K562 (cell line): Measurements from ENCODE around the gene ZNF615. TPM values are rescaled to one million over a fixed set of nuclear protein-coding genes. Genes with fewer than 3 reads are reported as not detected.

Experiments used
- ATAC-seq: fragments of 200-7000 bp; cut with Tn5 transposase; 3 replicates; pipeline ENCODE4 v1.9.1; 2020; ENCODE audit warnings: moderate library complexity
- BruUV-seq: library from RNA; stranded (reverse); fragments of 400-500 nt; replicated peaks from 2 replicates; lab custom pipeline; 2021; lab: Mats Ljungman, UMichigan
- CTCF ChIA-PET: fragments of 300-600 bp; formaldehyde crosslinking; extraction: SDS; loops from one replicate; lab custom pipeline; 2021; ENCODE audit warnings: low intra/inter-chr PET ratio; lab: Yijun Ruan, JAX
- POLR2A ChIA-PET: fragments of 300-600, 350-650 bp; sonication (Branson Sonifier 250); formaldehyde crosslinking; extraction: SDS; loops from one replicate; lab custom pipeline; 2021; ENCODE audit warnings: antibody characterized with exemption, inconsistent platforms; lab: Yijun Ruan, JAX
- DNase-seq, 4 experiments: peaks; one replicate each; pipeline versions ENCODE4 v3.0.0 to v3.0.0-alpha.2; 2011 to 2018; ENCODE audit warnings: low spot score in 3 of 4, mixed read lengths in 3 of 4; ENCODE audit errors: extremely low read depth in 1 of 4
- FAIRE-seq: peaks from 2 replicates; lab custom pipeline; 2011; peaks lifted over from hg19 to GRCh38; lab: Jason Lieb, UNC
- H2AFZ ChIP-seq: 2 replicates; pipeline ENCODE4 v1.6.0; 2011; ENCODE audit warnings: low read depth, low read length, control low read depth, inconsistent platforms
- H3K27ac ChIP-seq: fragments of 200-600 bp; 3 replicates; pipeline ENCODE4 v1.8.0; 2011; ENCODE audit warnings: low read depth, mild to moderate bottlenecking, control low read depth, inconsistent platforms, low read length, moderate library complexity, mixed read lengths; ENCODE audit errors: extremely low read depth
- H3K27me3 ChIP-seq, 2 experiments: fragments of 300-600 bp in 1 of 2; 2 replicates in 1 of 2; 3 replicates in 1 of 2; pipeline versions ENCODE4 v1.6.0 to v1.8.0; 2011; ENCODE audit warnings: inconsistent platforms in 2 of 2, low read length in 2 of 2, mild to moderate bottlenecking in 1 of 2, mixed read lengths in 1 of 2, moderate library complexity in 1 of 2; ENCODE audit not compliant: control insufficient read depth in 2 of 2, insufficient read depth in 2 of 2
- H3K36me3 ChIP-seq: fragments of 300-600 bp; 3 replicates; pipeline ENCODE4 v1.8.0; 2011; ENCODE audit warnings: mild to moderate bottlenecking, low read length, inconsistent platforms; ENCODE audit not compliant: control insufficient read depth, insufficient read depth
- H3K4me1 ChIP-seq, 2 experiments: fragments of 200-600 bp in 1 of 2; replicated peaks in 1 of 2; 2 replicates in 1 of 2; 3 replicates in 1 of 2; pipeline versions ENCODE4 v1.5.1 to v1.8.0; 2011; ENCODE audit warnings: inconsistent platforms in 2 of 2, low read length in 2 of 2, mild to moderate bottlenecking in 1 of 2, mixed read lengths in 1 of 2, moderate library complexity in 1 of 2; ENCODE audit not compliant: control insufficient read depth in 2 of 2, insufficient read depth in 2 of 2
- H3K4me2 ChIP-seq: 2 replicates; pipeline ENCODE4 v1.6.1; 2011; ENCODE audit warnings: low read length, control low read depth, inconsistent platforms, mixed read lengths; ENCODE audit not compliant: insufficient read depth
- H3K4me3 ChIP-seq: fragments of 200-600 bp; sonication (generic), shearing (Covaris generic); 2 replicates; pipeline ENCODE4 v1.5.1; 2016; ENCODE audit warnings: control low read depth, inconsistent platforms
- H3K79me2 ChIP-seq: fragments of 200-600 bp; 3 replicates; pipeline ENCODE4 v1.8.0; 2011; ENCODE audit warnings: low read length, inconsistent platforms; ENCODE audit not compliant: control insufficient read depth, insufficient read depth
- H3K9ac ChIP-seq, 2 experiments: 2 replicates each; pipeline versions ENCODE4 v1.6.0 to v1.6.1; 2011; ENCODE audit warnings: low read depth in 2 of 2, low read length in 2 of 2, control low read depth in 1 of 2, inconsistent platforms in 1 of 2, mild to moderate bottlenecking in 1 of 2, mixed read lengths in 1 of 2; ENCODE audit not compliant: insufficient read depth in 1 of 2
- H3K9me1 ChIP-seq: one replicate; pipeline ENCODE4 v1.6.0; 2011; ENCODE audit warnings: inconsistent platforms, mild to moderate bottlenecking, low read length, moderate library complexity; ENCODE audit not compliant: control insufficient read depth, insufficient read depth
- H3K9me3 ChIP-seq: replicated peaks from 2 replicates; pipeline ENCODE4 v1.5.1; 2011; ENCODE audit warnings: low read depth, low read length, inconsistent platforms; ENCODE audit not compliant: control insufficient read depth, insufficient read depth
- H4K20me1 ChIP-seq: replicated peaks from 2 replicates; pipeline ENCODE4 v1.6.1; 2011; ENCODE audit warnings: low read length, inconsistent platforms, mixed read lengths; ENCODE audit not compliant: control insufficient read depth, insufficient read depth
- BRCA1 ChIP-seq, 2 experiments: fragments of 450-650 bp in 1 of 2; sonication (generic) in 1 of 2; formaldehyde crosslinking in 1 of 2; IDR thresholded peaks; 2 replicates each; pipeline versions ENCODE4 v1.5.0 to v1.6.1; 2017 to 2020; ENCODE audit warnings: mild to moderate bottlenecking in 1 of 2, missing genetic modification reagents in 1 of 2
- GATAD2A ChIP-seq: fragments of 450-650 bp; IDR thresholded peaks from 2 replicates; pipeline ENCODE4 v1.6.1; 2017
- IRF9 ChIP-seq: fragments of 450-650 bp; IDR thresholded peaks from 2 replicates; pipeline ENCODE4 v1.6.1; 2016; ENCODE audit warnings: missing biosample characterization, missing genetic modification characterization
- NRF1 ChIP-seq, 2 experiments: fragments of 450-650 bp; IDR thresholded peaks in 1 of 2; conservative IDR thresholded peaks in 1 of 2; 2 replicates each; pipeline ENCODE4 v1.6.1; 2014; ENCODE audit warnings: mild to moderate bottlenecking in 2 of 2
- PPARD ChIP-seq: fragments of 250-450 bp; sonication (Bioruptor Pico); IDR thresholded peaks from 2 replicates; pipeline ENCODE4 v1.8.0; 2022; ENCODE audit warnings: inconsistent platforms, mild to moderate bottlenecking, moderate library complexity
- PURB ChIP-seq: sonication (generic); formaldehyde crosslinking; IDR thresholded peaks from 2 replicates; pipeline ENCODE4 v1.9.0; 2021; ENCODE audit warnings: low read depth, mild to moderate bottlenecking, missing genetic modification reagents
- SNIP1 ChIP-seq: fragments of 450-650 bp; IDR thresholded peaks from 2 replicates; pipeline ENCODE4 v1.7.1; 2017; ENCODE audit warnings: low read depth, mild to moderate bottlenecking
- SREBF1 ChIP-seq: fragments of 150-350 bp; IDR thresholded peaks from 2 replicates; pipeline ENCODE4 v1.6.1; 2014; ENCODE audit warnings: antibody characterized with exemption, low read depth, low read length, borderline replicate concordance
- TCF3 ChIP-seq: sonication (generic); formaldehyde crosslinking; IDR thresholded peaks from 2 replicates; pipeline ENCODE4 v1.4.0; 2020; ENCODE audit warnings: mild to moderate bottlenecking, missing genetic modification reagents
- WGBS: fragments of 100-300 bp; shearing (Covaris generic); methylation state at CpG from one replicate; pipeline ENCODE4 v1.1.6; 2016; ENCODE audit warnings: low coverage, mixed read lengths; ENCODE audit not compliant: insufficient coverage; ENCODE audit errors: missing lambda C conversion rate; 5-methylcytosine and 5-hydroxymethylcytosine counted together
- in situ Hi-C: fragments of 300-500 bp; cut with MboI; formaldehyde crosslinking; loops from 4 replicates; pipeline ENCODE4 v1.15.0; 2018; ENCODE audit warnings: inconsistent platforms, mixed read lengths
- intact Hi-C: fragments of 100-400 bp; cut with micrococcal nuclease; formaldehyde crosslinking; loops from 2 replicates; pipeline ENCODE4 v1.14.2; 2022
- polyA plus RNA-seq, 8 experiments: library from polyadenylated mRNA; depleted of rRNA in 4 of 8; stranded (reverse) in 5 of 8; unstranded in 3 of 8; fragments of >200 nt; fragmentation: Nextera tagmentation in 2 of 8; fragmentation: Illumina TruSeq in 1 of 8; extraction: Ambion mirVana in 2 of 8; extraction: Trizol in 1 of 8; gene quantifications; 2 replicates each; pipeline versions ENCODE4 v1.2.1 to v1.2.3, GENCODE V29; 2011 to 2014; ENCODE audit warnings: inconsistent platforms in 1 of 8, missing spikeins in 1 of 8
- total RNA-seq, 7 experiments: library from RNA; depleted of rRNA in 6 of 7; stranded (reverse); fragments of >200 nt in 6 of 7; fragmentation: Illumina TruSeq in 2 of 7; extraction: Trizol in 2 of 7; gene quantifications; 2 replicates each; pipeline versions ENCODE4 v1.2.1 to v1.2.3, GENCODE V29; 2011 to 2021; ENCODE audit warnings: low replicate concordance in 1 of 7
- TF ChIP-seq, protein P1 (sequence below): fragments of 200-800 bp; sonication (Bioruptor generic); IDR thresholded peaks from 2 replicates; pipeline ENCODE4 v1.6.1; 2016; ENCODE audit warnings: missing genetic modification characterization, missing compliant biosample characterization

The ZNF615 gene
- total and polyA plus RNA-seq, 9 of the 15 experiments (the other 6 are each of a cell fraction or from before 2014, with no cell fraction given), result 1.2 to 4.4 (median 2.7) TPM

DNA sequence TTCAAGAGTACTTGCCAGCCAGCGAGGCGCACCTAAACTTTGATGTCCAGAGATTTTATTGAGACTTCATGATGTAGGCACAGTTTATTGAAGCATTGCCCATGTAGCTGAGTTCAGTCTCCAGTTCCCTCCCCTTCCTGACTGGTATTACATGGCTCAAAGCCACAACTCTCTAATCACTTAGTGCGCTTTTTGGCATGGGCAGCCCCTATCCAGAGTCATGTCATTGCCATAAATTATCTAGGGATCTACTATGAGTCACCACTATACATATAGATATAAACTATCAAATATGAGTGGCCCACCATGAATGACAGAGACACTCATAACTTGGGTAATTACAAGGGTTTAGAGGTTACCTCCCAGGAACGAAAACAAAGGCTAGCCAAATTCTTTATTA is 12.5 kb upstream of the ZNF615 start:
- DNase-seq (no peak), FAIRE-seq (no peak), ATAC-seq (no peak)
- H3K4me1 ChIP-seq, result no peaks in the 10 kb centered on the region
- H3K9me1 ChIP-seq, result no peaks in the 10 kb centered on the region
- no peaks in the 10 kb centered on the region for H3K27me3 ChIP-seq
- no TSS peak for BruUV-seq
- H3K9me3 ChIP-seq, result peaks cover 32% of the 10 kb centered on the region
- WGBS, result 96% methylated on average over 4 of the region's 4 CpGs
- TF ChIP-seq PPARD (CRISPR knock-in tag), result no peak
- H3K36me3 ChIP-seq, result peaks cover 84% of the 10 kb centered on the region
- H3K27ac ChIP-seq, result no peak overlapping the region
- no peak overlapping the region for H2AFZ ChIP-seq
- intact Hi-C loops, result no loop called here
- H3K9ac ChIP-seq, result no peak overlapping the region
- H4K20me1 ChIP-seq, result no peaks in the 10 kb centered on the region
- no peak overlapping the region for H3K4me3 ChIP-seq
- CTCF ChIA-PET, result no interaction called here
- in situ Hi-C loops, result no loop called here
- H3K79me2 ChIP-seq, result peaks cover 4% of the 10 kb centered on the region; the same call in 1 of the 3 replicates
- no peak overlapping the region for H3K4me2 ChIP-seq
- POLR2A ChIA-PET, result interaction anchor here (0.7 to 1.5 kb wide), 2 partner anchors 9 to 28 kb away, joined by 5 read pairs; partner anchors contain the start of gene ZNF432

DNA sequence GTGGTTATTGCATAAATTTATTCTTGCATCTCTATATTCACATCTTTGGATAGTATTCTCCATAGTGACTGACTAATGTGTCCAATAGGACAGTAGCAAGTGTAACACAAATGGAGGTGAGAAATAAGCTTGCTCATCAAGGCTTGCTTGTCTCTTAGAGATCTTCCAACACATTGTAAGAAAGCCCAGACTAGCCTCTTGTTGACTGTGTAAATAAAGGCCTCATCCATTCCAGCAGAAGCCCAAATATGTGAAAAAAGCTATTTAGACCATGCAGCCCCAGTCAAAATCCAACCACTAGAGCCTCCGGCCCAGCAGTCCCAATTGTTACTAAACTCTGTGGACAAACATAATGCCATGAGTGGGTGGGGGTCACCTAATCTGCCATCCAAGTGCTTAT is 2.7 kb upstream of the ZNF615 start:
- H2AFZ ChIP-seq, result no peak overlapping the region
- H3K27ac ChIP-seq, result no peak overlapping the region
- H3K9me1 ChIP-seq, result no peaks in the 10 kb centered on the region
- no peaks in the 10 kb centered on the region for H3K79me2 ChIP-seq
- in situ Hi-C loops (no loop called here), intact Hi-C loops (no loop called here)
- no peak for DNase-seq
- 56% methylated on average over 1 of the region's 1 CpG for WGBS
- H4K20me1 ChIP-seq, result no peaks in the 10 kb centered on the region
- no peak overlapping the region for H3K4me3 ChIP-seq
- peaks cover 25% of the 10 kb centered on the region for H3K9me3 ChIP-seq
- H3K36me3 ChIP-seq, result peaks cover 16% of the 10 kb centered on the region
- H3K4me1 ChIP-seq, result peaks cover 3 to 9% of the 10 kb centered on the region in 2 experiments; a peak in 4 of 5 replicates
- H3K9ac ChIP-seq, result no peak overlapping the region
- ATAC-seq, result no peak
- no peak overlapping the region for H3K4me2 ChIP-seq
- H3K27me3 ChIP-seq, result no peaks in the 10 kb centered on the region
- POLR2A ChIA-PET, result interaction anchor here (1.0 to 1.7 kb wide), 2 partner anchors 10 to 13 kb away, joined by 5 read pairs; no protein-coding TSS in a partner anchor
- FAIRE-seq, result no peak
- no TSS peak for BruUV-seq
- CTCF ChIA-PET, result no interaction called here
- TF ChIP-seq BRCA1 (IDR thresholded peaks at IDR 0.05) (no peak), BRCA1 (CRISPR knock-in tag; IDR thresholded peaks at IDR 0.05) (no peak), IRF9 (tag) (no peak), NRF1 (conservative IDR thresholded peaks at IDR 0.05 in 1 of 2, IDR thresholded peaks at IDR 0.05 in 1 of 2) (no peak), SNIP1 (no peak), PURB (no peak), SREBF1 (no peak), GATAD2A (no peak), TCF3 (CRISPR knock-in tag) (no peak)
- TF ChIP-seq, protein P1, sequence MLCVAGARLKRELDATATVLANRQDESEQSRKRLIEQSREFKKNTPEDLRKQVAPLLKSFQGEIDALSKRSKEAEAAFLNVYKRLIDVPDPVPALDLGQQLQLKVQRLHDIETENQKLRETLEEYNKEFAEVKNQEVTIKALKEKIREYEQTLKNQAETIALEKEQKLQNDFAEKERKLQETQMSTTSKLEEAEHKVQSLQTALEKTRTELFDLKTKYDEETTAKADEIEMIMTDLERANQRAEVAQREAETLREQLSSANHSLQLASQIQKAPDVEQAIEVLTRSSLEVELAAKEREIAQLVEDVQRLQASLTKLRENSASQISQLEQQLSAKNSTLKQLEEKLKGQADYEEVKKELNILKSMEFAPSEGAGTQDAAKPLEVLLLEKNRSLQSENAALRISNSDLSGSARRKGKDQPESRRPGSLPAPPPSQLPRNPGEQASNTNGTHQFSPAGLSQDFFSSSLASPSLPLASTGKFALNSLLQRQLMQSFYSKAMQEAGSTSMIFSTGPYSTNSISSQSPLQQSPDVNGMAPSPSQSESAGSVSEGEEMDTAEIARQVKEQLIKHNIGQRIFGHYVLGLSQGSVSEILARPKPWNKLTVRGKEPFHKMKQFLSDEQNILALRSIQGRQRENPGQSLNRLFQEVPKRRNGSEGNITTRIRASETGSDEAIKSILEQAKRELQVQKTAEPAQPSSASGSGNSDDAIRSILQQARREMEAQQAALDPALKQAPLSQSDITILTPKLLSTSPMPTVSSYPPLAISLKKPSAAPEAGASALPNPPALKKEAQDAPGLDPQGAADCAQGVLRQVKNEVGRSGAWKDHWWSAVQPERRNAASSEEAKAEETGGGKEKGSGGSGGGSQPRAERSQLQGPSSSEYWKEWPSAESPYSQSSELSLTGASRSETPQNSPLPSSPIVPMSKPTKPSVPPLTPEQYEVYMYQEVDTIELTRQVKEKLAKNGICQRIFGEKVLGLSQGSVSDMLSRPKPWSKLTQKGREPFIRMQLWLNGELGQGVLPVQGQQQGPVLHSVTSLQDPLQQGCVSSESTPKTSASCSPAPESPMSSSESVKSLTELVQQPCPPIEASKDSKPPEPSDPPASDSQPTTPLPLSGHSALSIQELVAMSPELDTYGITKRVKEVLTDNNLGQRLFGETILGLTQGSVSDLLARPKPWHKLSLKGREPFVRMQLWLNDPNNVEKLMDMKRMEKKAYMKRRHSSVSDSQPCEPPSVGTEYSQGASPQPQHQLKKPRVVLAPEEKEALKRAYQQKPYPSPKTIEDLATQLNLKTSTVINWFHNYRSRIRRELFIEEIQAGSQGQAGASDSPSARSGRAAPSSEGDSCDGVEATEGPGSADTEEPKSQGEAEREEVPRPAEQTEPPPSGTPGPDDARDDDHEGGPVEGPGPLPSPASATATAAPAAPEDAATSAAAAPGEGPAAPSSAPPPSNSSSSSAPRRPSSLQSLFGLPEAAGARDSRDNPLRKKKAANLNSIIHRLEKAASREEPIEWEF, result no peak
